Umbilical cord (tissue), 2 donors: Measurements from ENCODE around the gene CPED1. TPM values are rescaled to one million over a fixed set of nuclear protein-coding genes. Genes with fewer than 3 reads are reported as not detected.
A peak's percentile ranks its signal among the peaks of the same experiment; 100 is the strongest.

ENCODE experiments used
- DNase-seq: peaks from one replicate; pipeline ENCODE4 v3.0.0-alpha.2; 2015; ENCODE audit warnings: low spot score
- total RNA-seq: library from RNA; depleted of rRNA; stranded (reverse); fragments of >200 nt; gene quantifications from one replicate; pipeline ENCODE4 v1.2.3, GENCODE V29; 2014; ENCODE audit warnings: low replicate concordance; ENCODE audit not compliant: insufficient read depth

The CPED1 gene
- total RNA-seq, 1 donor from 2014 or later = 64.8 TPM

DNA sequence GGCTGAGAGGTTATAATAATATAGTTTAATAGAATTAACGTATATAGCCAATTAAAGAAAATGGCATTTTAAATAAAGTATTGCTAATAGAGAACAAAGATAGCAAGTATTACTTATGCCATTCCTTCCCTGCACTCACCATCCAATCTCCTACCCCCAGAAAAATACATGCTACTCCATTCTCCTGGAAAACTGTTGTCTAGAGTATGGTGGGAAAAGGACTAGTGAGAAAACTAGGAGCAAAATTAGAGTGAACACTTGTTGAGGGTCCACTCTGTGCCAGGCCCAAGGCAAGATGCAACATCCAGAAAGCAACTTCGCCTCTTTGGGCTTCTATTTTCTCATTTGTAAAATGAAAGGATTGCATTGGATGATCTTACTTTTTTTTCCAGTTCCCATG lies 149.1 kb downstream of the CPED1 start:
- DNase-seq = no peak

DNA sequence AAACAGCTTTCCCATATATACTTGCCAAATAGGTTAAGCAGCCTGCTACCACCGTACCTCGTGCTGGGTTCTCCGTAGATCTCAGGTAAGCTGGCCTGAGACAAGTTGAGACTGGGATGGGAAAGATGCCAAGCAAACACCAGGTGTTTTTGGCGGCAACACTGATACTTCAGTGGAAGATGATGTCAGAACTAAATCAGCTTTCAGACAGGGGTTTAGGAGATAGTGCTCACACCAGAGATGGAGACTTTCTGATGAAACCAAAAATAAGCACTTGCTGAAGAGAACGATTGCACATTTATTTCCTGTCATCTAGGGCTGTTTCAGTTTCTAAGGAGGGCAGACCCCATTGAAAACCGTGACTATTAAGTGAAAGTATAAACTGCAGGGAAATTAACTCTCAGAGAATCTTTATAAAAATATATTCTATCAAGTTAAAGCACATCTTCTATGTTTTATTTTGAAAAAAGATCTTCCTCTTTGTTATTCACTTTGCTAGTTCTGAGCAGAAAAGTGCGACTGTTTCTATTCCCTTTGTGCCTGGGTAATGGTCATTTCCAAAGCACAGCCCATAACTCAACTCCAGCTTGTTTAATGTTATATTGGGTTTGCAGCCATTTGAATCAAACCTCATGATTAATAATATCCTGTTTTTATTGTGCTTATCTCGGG lies 149.9 kb downstream of the CPED1 start:
- no peak for DNase-seq

DNA sequence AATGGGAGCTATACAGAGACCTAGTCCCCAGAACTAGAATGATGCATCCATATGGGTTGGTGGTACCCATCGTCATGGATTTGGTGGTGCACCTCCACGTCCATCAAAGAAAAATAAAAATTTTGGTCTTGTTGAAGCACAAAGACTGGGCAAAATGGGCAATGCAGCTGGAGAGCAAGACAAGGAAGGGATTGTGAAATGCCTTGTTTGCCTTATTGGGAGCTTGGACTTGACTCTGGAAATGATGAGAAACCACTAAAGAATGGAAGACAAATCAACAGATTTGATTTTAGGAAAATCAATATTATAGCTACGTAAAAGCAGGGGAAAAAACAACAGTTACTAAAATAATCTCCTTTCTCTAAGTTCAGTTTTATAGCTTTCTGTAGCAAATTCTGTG lies 150.9 kb downstream of the CPED1 start:
- no peak for DNase-seq

DNA sequence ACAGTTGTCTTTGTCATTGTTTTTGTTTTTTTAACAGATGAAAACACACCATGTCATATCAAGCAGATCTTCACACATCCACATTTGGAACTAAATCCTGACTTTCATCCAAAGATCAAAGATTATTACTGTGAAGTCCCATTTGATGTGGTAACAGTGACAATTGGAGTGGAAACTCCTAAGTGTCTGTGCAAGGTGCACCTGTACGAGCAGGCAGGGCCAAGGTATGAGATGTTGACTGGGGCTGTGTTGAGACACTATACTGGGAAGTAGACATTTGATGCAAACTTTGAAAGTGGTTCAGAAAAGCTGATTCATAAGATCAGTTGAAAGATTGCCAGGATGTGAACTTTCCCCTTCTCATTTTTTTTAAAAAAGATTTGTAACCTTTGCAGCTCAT lies 152.3 kb downstream of the CPED1 start:
- no peak for DNase-seq

DNA sequence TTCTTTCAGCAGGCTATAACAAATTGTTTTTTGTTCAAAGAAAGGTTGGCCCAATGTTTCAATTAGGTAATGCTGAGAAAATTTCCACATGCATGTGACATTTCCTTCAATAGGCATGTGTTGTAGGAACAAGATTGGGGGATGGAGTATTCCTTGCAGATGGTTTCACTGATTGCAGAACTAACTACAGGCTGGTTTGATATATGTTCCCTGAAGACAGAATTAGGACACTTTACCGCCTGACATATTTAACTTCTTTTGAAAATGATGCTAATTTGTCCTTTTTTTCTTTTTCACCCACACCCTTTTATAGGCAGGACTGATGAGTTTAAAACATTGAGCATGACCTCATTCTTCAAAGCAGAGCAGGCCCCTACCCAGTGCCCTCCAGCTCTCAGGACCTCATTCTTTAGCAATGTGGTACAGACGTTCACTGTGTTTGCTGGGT lies 163.3 kb downstream of the CPED1 start:
- DNase-seq = peak; percentile 32

DNA sequence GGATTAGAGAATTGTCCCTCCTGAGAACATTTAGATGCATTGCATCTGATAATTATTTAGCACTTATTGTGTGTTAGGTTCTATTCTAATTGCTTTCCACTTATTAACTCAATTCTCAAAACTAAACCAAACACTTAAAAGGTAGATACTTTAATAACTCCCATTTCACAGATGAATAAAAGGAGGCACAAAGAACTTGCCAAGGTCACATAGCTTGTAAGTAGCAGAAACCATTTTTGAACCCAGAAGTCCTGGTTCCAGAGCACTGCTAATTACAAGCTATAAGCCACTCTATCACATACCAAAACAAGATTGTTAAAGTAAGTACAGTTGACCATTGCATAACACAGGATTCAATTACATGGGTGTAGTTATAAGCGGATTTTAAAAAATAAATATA lies 164.9 kb downstream of the CPED1 start:
- no peak for DNase-seq

DNA sequence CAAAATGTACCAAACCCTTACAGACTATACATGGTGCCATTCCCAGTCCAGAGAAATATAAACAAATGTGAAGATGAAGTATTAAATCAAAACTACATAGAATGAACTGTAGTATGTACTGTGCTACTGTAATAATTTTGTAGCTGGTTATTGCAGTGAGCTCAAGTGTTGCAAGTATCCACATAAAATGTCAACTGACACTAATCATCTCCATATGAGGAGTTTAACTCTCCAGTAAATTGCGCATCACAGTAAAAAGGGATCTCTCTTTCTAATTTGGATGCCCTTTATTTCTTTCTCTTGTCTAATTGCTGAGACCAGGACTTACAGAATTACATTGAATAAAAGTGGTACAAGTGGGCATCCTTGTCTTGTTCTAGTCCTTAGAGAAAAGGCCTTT lies 165.5 kb downstream of the CPED1 start:
- DNase-seq = no peak

DNA sequence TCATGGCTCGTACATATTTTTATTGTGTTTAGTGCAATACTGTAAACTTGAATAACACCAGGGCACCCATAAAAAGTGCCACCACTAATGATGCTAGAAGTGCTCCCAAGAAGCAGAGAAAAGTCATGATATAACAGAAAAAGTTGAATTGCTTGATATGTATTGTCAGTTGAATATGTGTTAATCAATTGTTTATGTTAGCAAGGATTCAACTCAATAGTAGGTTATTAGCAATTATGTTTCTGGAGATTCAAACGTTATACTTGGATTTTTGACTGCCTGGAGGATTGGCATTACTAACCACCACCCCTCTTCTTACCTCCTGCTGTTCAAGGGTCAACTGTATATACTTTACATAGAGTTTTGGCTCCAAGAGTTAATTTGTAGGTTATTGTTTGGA lies 168.3 kb downstream of the CPED1 start:
- no peak for DNase-seq

DNA sequence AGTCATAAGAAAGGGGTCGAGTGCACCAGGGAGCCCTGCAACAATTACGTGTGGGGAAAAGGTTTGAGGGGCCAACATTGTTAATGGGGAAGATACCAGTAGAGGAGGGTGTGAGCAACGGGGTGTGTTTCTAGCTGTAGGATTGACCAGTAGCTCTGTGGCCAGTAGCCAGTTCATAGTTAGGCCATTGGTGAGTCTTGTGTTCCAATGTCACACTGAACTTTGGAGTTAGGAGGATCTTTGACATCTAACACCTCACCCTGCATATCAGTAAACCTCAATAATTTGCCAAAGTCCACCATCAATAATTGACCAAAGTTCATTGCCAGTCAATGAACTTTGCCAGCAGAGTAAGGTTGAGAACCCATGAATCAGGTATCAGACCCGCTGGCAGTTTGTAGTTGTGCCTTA lies 168.8 kb downstream of the CPED1 start:
- no peak for DNase-seq

DNA sequence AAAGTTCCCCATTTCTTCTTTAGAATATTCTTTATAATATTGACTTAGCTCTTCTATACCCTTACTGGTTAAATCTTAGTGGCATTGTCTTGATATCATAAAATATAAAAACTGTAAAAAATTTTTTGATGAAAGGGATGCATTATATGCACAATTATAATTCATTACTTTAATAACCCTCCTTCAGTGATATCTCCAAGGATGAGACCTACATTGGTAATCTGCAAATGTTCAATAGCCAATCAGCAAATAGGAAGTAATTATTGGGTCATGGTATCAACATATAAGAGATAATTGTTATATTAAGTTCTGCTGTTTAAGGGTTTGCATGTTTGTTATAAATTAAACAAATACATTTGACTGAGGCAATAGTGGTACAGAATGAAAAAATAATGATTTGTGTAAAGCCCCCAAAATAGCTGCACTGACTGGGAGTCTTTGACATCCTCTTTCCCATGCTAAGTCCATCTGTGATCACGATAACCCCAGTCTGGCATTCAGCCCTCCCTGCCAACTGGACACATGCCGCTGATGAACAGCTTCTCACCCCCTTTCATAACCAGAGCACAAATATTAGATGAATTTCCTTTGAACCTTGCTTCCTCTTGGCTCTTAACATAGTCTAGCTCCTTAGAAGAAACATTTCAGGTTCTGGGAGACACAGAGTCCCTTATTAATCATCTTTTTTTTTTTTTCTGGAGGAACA lies 169.5 kb downstream of the CPED1 start:
- DNase-seq = no peak

DNA sequence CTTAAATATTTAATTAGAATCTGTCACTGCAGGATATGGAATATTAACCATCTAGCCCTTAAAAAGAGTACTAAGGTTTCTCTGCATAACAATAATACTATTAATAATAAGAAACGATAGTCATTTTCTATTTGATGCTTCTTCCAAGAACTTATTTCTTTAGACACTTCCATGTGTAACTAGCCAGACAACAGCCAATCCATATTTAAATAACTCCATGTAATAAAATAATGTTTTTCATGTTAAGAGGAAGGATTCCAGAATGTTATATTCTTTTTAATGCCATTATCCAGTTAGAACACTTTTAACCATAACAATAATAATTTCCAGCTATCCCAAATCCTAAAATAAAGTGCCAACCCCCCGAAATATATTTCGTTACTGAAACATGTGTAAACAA lies 170.2 kb downstream of the CPED1 start:
- no peak for DNase-seq

DNA sequence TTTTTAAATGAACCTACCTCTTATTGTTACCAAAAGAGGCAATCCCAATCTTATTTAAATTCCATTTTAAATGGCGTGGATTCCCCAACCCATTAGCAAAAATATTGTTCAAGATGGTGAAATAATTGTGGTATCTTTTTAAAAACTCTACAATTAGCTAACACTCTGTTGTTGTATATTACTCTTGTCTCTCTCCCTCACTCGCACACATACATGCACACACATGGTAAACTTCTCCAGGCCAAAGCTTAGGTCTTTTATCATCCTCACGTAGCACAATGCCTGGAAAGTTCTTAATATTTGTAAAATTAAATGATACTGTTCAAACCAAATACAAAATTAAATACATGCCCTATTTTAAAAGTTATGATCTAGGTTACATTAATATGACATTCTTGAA lies 171.0 kb downstream of the CPED1 start:
- DNase-seq = no peak

DNA sequence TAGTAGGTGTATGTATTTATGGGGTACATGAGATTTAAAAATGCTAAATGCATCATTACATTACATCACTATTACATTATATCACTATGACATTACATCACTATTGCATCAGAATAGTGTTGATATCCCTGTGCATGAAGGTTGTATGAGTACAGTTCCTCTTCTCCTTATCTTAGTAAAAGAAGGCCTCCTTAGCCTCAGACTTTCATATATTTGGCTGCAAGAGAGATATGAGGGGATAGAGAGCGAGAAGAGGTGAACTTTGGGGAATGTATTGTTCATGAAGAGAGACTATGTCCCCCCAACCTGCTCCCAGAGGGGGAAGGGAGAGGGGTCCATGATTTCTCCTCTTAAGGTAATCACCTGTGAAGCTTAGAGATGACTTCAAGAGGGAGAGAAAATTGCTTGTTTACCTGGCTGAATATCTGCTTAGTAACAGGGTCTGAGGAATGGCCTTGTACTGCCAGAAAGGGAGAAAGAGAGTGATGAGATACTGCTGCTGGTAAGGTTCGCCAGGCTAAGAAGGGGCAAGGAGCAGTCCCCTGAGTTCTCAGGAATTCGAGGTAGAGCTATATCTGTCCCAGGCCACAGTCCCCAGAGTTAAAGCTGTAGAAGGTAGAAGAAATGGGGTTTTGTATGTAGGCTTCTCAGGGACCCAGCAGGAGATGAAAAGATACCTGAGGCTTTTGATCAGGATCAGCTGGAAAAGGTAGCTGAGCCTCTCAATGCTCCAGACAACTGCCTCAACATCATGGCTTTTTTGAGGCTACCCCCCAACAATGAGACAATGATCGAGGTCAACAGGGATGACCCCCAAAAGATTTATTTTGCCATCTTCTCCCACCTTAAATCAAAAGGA lies 171.9 kb downstream of the CPED1 start:
- DNase-seq = no peak

DNA sequence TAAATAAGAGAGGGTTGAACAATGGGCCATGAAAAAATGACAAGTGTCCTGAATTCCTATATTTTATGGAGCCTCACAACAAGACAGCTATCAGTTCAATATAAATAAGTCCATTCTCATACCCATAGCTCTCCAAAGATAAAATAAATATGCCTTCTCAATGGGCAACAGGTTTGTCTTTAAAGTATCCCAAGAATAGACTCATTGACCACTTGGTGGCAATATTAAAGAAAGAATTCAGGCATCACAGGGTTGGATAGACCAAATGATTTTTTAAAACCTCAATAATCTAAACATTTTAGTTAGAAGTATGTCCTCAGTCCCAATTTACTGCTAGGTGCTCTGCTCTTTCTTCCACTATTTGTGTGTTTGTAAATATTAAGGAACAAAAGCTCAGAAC lies 175.2 kb downstream of the CPED1 start:
- no peak for DNase-seq

DNA sequence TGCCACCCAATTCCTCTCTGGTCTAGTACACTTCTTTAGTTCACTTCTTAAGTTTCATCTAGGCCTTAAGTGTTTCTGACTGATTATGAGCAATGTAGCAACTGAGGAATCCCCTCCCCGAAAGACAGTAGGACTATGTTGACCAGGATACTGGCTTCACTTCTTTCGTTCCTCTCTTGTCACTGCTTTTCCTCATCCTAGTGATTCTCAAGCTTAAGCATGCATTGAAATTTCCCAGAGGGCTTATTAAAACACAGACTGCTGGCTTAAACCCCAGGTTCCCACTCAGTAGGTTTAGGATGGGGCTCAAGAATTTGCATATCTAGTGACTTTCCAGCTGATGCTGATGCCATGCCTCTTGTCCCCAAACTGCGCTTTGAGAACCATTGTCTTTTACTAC lies 175.7 kb downstream of the CPED1 start:
- DNase-seq = peak; percentile 10

DNA sequence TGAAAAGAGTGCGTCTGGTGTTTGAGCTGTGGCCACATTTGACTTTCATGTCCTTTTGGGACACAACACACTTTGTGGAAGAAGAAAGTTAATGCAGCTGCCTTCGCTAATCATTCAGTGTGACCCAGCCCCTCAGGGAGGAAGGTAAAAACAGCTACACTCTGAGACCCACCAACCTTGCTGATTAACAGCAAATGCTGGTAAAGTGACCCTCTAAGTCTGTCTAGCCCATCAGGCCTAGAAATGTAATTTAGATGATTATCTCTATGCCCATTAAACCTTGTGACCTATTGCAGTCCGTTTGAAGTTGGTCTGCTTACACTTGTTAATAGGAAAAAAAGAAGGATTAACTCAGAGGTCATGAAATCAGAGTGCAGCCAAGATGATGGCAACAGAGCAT lies 178.4 kb downstream of the CPED1 start:
- DNase-seq = no peak

DNA sequence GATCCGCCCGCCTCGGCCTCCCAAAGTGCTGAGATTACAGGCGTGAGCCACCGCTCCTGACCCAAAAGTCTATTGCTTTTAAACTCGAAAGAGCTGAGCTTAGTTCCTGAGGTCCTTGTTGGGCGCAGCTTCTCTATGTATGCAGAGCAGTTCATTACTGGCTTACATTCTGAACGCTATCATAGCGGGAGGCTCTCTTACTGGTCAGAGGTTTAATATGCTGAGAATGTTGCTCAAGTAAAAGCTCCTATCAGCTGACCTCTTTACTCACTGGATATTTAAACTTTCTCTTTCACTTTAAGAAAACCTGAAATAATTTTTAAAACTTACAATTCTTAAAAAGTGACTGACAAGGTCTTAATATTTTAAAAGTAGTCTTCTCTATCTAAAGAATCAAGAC lies 179.5 kb downstream of the CPED1 start:
- no peak for DNase-seq

DNA sequence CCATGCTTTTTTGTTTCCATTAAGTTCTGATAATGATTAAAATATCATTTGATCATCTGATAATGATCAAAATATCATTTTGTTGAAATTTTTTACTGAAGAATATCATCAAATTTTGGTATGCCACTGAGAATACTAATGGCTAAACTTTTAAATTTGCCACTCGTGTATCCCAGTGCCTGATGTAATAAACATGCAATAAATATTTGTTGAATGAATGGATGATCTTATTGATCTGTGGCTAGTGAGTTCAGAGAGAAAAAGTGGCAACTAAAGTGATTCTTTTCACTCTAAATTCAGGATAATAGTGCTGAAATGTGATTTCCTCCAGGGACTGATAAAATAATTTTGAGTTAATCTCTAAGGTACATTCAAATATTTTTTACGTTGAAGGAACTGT lies 181.0 kb downstream of the CPED1 start:
- no peak for DNase-seq

DNA sequence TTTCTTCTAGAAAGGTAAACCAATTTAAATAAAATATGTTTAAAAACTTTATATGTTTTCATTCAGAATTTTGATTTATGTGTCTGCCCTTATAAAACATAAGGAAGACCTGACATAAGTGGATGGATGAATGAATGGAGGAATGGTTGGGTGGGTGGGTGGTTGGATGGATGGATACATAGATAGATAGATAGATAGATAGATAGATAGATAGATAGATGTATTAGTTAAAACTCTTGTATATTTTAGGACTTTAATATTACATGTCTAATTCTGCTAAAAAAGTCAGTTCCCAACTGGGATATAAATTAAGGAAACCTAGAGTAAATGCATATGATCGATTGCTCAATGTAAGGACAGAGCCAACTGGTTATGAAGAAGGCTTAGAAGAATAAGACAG lies 184.0 kb downstream of the CPED1 start:
- DNase-seq = no peak

DNA sequence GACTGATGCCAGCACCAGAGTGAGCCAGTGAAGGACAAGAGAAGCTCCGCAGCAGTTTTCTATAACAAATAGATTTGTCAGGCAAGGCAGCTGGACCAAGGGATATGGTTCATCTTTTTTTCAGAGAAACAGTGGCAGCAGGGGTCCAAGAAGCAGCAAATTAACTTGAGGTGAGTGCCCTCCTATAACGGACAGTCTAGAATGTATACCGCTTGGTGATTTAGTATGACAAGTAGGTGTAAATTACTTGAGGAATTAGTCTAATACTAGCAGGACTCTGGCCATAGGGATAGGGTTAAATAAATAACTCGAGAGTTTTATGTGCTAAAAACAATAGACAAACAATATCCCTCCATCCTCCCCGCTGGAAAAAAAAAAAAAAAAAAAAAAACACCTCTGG lies 187.3 kb downstream of the CPED1 start:
- no peak for DNase-seq

DNA sequence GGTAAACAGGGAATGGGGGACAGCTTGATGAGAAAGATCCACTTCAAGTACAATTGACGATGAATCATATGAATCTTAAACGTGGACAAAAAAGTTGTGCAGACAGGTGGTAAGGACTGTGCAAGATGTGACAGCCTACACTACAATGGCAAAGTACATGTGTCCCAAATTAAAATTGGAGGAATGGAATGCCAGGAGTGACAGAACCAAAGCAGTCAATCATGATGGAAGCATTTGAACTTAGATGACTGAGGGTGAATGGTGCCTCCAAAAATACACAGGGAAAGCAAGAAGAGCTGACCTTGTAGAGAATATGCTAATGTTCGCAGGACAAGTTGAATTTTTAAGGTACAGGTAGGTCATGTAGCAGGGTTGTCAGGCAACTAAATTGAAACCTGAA lies 189.9 kb downstream of the CPED1 start:
- no peak for DNase-seq

DNA sequence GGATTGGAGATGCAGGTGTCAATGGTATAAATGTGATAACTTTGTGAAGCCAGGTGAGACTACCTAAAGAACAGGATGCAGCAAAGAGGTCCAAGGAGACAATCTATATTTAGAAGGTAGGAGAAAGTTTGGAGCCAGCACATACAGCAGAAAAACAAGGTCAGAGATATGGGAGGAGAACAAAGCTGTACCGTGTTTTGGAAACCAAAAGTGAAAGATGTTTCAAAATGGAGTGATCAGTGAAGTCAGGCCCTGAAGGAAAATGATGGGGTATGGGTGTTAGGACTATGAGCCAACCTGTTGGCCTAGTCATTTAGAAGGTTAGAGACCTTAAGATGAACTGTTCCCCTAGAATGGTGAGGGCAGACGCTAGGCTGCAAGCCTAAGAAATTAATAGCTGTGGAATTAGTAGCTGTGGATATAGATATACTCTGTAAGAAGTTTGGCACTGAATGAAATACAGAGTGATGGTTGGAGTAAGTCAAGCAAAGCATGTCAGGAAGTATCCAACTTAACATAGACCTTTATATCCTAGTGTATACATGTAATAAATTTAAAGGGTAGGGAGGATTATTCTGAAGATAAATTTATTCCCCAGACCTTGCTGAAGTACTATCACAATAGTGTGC lies 190.5 kb downstream of the CPED1 start:
- DNase-seq = no peak
